ENCODE measurements around the gene ZFHX3. TPM values are rescaled to one million over a fixed set of nuclear protein-coding genes. Genes with fewer than 3 reads are reported as not detected.

Gene ZFHX3
- total RNA-seq, 1 experiment from 2014 or later = 2.2 TPM

GRCh38 chr16:72957303-72958277, 90.3 kb downstream of the ZFHX3 start:
- in situ Hi-C loops (cut with HindIII; ENCODE audit: low pct_unique_long_range_greater_than_20kb, low sequenced_read_pairs) = no loop called here
- DNase-seq (ENCODE audit: low read depth, low spot score) = no peak

- no peak for DNase-seq (ENCODE audit: low read depth, low spot score)
- in situ Hi-C loops (cut with HindIII; ENCODE audit: low pct_unique_long_range_greater_than_20kb, low sequenced_read_pairs) = no loop called here
Measured at GRCh38 chr16:72956124-72957064, 91.5 kb downstream of the ZFHX3 start.

- no peak for DNase-seq (ENCODE audit: low read depth, low spot score)
- in situ Hi-C loops (cut with HindIII; ENCODE audit: low pct_unique_long_range_greater_than_20kb, low sequenced_read_pairs) = no loop called here
Measured at GRCh38 chr16:72952811-72953271, 95.1 kb downstream of the ZFHX3 start.

- DNase-seq (ENCODE audit: low read depth, low spot score) = no peak
- in situ Hi-C loops (cut with HindIII; ENCODE audit: low pct_unique_long_range_greater_than_20kb, low sequenced_read_pairs) = no loop called here
Measured at GRCh38 chr16:72952404-72952803, 95.5 kb downstream of the ZFHX3 start.

GRCh38 chr16:72951916-72952315, 96.0 kb downstream of the ZFHX3 start:
- no peak for DNase-seq (ENCODE audit: low read depth, low spot score)
- in situ Hi-C loops (cut with HindIII; ENCODE audit: low pct_unique_long_range_greater_than_20kb, low sequenced_read_pairs) = no loop called here

- no peak for DNase-seq (ENCODE audit: low read depth, low spot score)
- in situ Hi-C loops (cut with HindIII; ENCODE audit: low pct_unique_long_range_greater_than_20kb, low sequenced_read_pairs) = no loop called here
Measured at GRCh38 chr16:72950669-72951068, 97.3 kb downstream of the ZFHX3 start.

- no peak for DNase-seq (ENCODE audit: low read depth, low spot score)
- in situ Hi-C loops (cut with HindIII; ENCODE audit: low pct_unique_long_range_greater_than_20kb, low sequenced_read_pairs) = no loop called here
Measured at GRCh38 chr16:72948238-72948829, 99.6 kb downstream of the ZFHX3 start.

- DNase-seq (ENCODE audit: low read depth, low spot score) = no peak
- in situ Hi-C loops (cut with HindIII; ENCODE audit: low pct_unique_long_range_greater_than_20kb, low sequenced_read_pairs) = no loop called here
Measured at GRCh38 chr16:72947379-72948237, 100.3 kb downstream of the ZFHX3 start.

GRCh38 chr16:72946474-72947194, 101.3 kb downstream of the ZFHX3 start:
- in situ Hi-C loops (cut with HindIII; ENCODE audit: low pct_unique_long_range_greater_than_20kb, low sequenced_read_pairs) = no loop called here

GRCh38 chr16:72946063-72946462, 101.9 kb downstream of the ZFHX3 start:
- in situ Hi-C loops (cut with HindIII; ENCODE audit: low pct_unique_long_range_greater_than_20kb, low sequenced_read_pairs) = no loop called here
- DNase-seq (ENCODE audit: low read depth, low spot score) = no peak

More at GRCh38 chr16:72946474-72947194, 101.3 kb downstream of the ZFHX3 start:
- no peak for DNase-seq (ENCODE audit: low read depth, low spot score)

- DNase-seq (ENCODE audit: low read depth, low spot score) = no peak
- in situ Hi-C loops (cut with HindIII; ENCODE audit: low pct_unique_long_range_greater_than_20kb, low sequenced_read_pairs) = no loop called here
Measured at GRCh38 chr16:72945611-72946010, 102.3 kb downstream of the ZFHX3 start.

- DNase-seq (ENCODE audit: low read depth, low spot score) = no peak
- in situ Hi-C loops (cut with HindIII; ENCODE audit: low pct_unique_long_range_greater_than_20kb, low sequenced_read_pairs) = no loop called here
Measured at GRCh38 chr16:72944757-72945485, 103.0 kb downstream of the ZFHX3 start.

- in situ Hi-C loops (cut with HindIII; ENCODE audit: low pct_unique_long_range_greater_than_20kb, low sequenced_read_pairs) = no loop called here
Measured at GRCh38 chr16:72942021-72942420, 105.9 kb downstream of the ZFHX3 start.

GRCh38 chr16:72940886-72941285, 107.0 kb downstream of the ZFHX3 start:
- in situ Hi-C loops (cut with HindIII; ENCODE audit: low pct_unique_long_range_greater_than_20kb, low sequenced_read_pairs) = no loop called here
- DNase-seq (ENCODE audit: low read depth, low spot score) = no peak

More at GRCh38 chr16:72942021-72942420, 105.9 kb downstream of the ZFHX3 start:
- DNase-seq (ENCODE audit: low read depth, low spot score) = no peak

- DNase-seq (ENCODE audit: low read depth, low spot score) = no peak
- in situ Hi-C loops (cut with HindIII; ENCODE audit: low pct_unique_long_range_greater_than_20kb, low sequenced_read_pairs) = no loop called here
Measured at GRCh38 chr16:72939247-72939646, 108.7 kb downstream of the ZFHX3 start.

- in situ Hi-C loops (cut with HindIII; ENCODE audit: low pct_unique_long_range_greater_than_20kb, low sequenced_read_pairs) = no loop called here
- DNase-seq (ENCODE audit: low read depth, low spot score) = no peak
Measured at GRCh38 chr16:72938795-72939164, 109.1 kb downstream of the ZFHX3 start.

Data from SK-MEL-5 (cell line).